GM12878 (cell line): ENCODE results near the gene PALLD. TPM values are rescaled to one million over a fixed set of nuclear protein-coding genes. Genes with fewer than 3 reads are reported as not detected.

Experiments used
- ATAC-seq: fragments of 200-7000 bp; cut with Tn5 transposase; 3 replicates; pipeline ENCODE4 v1.9.1; 2020; ENCODE audit warnings: mild to moderate bottlenecking, moderate library complexity
- BruUV-seq: library from RNA; stranded (reverse); fragments of 400-500 nt; replicated peaks from 2 replicates; lab custom pipeline; 2021; lab: Mats Ljungman, UMichigan
- CTCF ChIA-PET: fragments of 300-600 bp; sonication (Branson Sonifier 250); formaldehyde crosslinking; extraction: SDS; loops from one replicate; lab custom pipeline; 2021; ENCODE audit warnings: inconsistent platforms; lab: Yijun Ruan, JAX
- POLR2A ChIA-PET: fragments of 350-600 bp; formaldehyde crosslinking; extraction: SDS; loops from one replicate; lab custom pipeline; 2021; ENCODE audit warnings: inconsistent platforms; lab: Charles Lee
- RAD21 ChIA-PET: fragments of 300-600 bp; sonication (Branson Sonifier 250); formaldehyde crosslinking; loops from one replicate; lab custom pipeline; 2023; ENCODE audit warnings: antibody characterized with exemption; ENCODE audit not compliant: unreplicated experiment; lab: Charles Lee
- SMC1A ChIA-PET: fragments of 300-600 bp; sonication (Branson Sonifier 250); formaldehyde crosslinking; loops from one replicate; lab custom pipeline; 2023; ENCODE audit not compliant: unreplicated experiment, uncharacterized antibody; lab: Charles Lee
- DNase-seq: peaks from one replicate; pipeline ENCODE4 v3.0.0-alpha.2; 2011; ENCODE audit warnings: low read depth, low spot score
- FAIRE-seq: peaks from 3 replicates; lab custom pipeline; 2011; peaks lifted over from hg19 to GRCh38; lab: Jason Lieb, UNC
- H2AFZ ChIP-seq: 2 replicates; pipeline ENCODE4 v1.6.0; 2011; ENCODE audit warnings: low read depth, low read length, control low read depth; ENCODE audit not compliant: control insufficient read depth
- H3K27ac ChIP-seq: 2 replicates; pipeline ENCODE4 v1.5.1; 2011; ENCODE audit warnings: control low read depth; ENCODE audit not compliant: control insufficient read depth, insufficient read depth
- H3K27me3 ChIP-seq, 2 experiments: replicated peaks in 1 of 2; 2 replicates each; pipeline versions ENCODE4 v1.6.0 to v1.6.1; 2011; ENCODE audit warnings: low read length in 1 of 2; ENCODE audit not compliant: control insufficient read depth in 2 of 2, insufficient read depth in 2 of 2
- H3K36me3 ChIP-seq, 2 experiments: 2 replicates each; pipeline ENCODE4 v1.5.1; 2011; ENCODE audit warnings: low read length in 1 of 2; ENCODE audit not compliant: control insufficient read depth in 2 of 2, insufficient read depth in 2 of 2
- H3K4me1 ChIP-seq: 2 replicates; pipeline ENCODE4 v1.6.1; 2011; ENCODE audit warnings: mild to moderate bottlenecking, low read length, moderate library complexity, mixed read lengths; ENCODE audit not compliant: control insufficient read depth, insufficient read depth
- H3K4me2 ChIP-seq: 2 replicates; pipeline ENCODE4 v1.6.0; 2011; ENCODE audit warnings: control low read depth; ENCODE audit not compliant: control insufficient read depth, insufficient read depth
- H3K4me3 ChIP-seq: fragments of 200-600 bp; sonication (generic); 2 replicates; pipeline ENCODE4 v1.5.1; 2016
- H3K79me2 ChIP-seq: 2 replicates; pipeline ENCODE4 v1.6.0; 2011; ENCODE audit warnings: low read length; ENCODE audit not compliant: control insufficient read depth, insufficient read depth
- H3K9ac ChIP-seq: 2 replicates; pipeline ENCODE4 v1.8.0; 2011; ENCODE audit warnings: low read length, control low read depth, mixed read lengths; ENCODE audit not compliant: control insufficient read depth, insufficient read depth
- H3K9me3 ChIP-seq: replicated peaks from 3 replicates; pipeline ENCODE4 v1.5.1; 2011; ENCODE audit warnings: mild to moderate bottlenecking, low read length; ENCODE audit not compliant: control insufficient read depth, insufficient read depth
- H4K20me1 ChIP-seq: 2 replicates; pipeline ENCODE4 v1.6.0; 2011; ENCODE audit not compliant: control insufficient read depth, insufficient read depth
- ASH2L ChIP-seq: fragments of 300-600, 200-600 bp; sonication (generic); IDR thresholded peaks from 2 replicates; pipeline ENCODE4 v1.6.1; 2017; ENCODE audit warnings: low read depth, mild to moderate bottlenecking, borderline replicate concordance
- ATF2 ChIP-seq: IDR thresholded peaks from 2 replicates; pipeline ENCODE4 v1.6.1; 2012; ENCODE audit warnings: low read length, inconsistent platforms
- CEBPB ChIP-seq, 2 experiments: fragments of 150-350 bp in 1 of 2; IDR thresholded peaks; 2 replicates each; pipeline ENCODE4 v1.6.1; 2012 to 2014; ENCODE audit warnings: low read depth in 2 of 2, low read length in 2 of 2, borderline replicate concordance in 1 of 2, inconsistent platforms in 1 of 2
- DPF2 ChIP-seq: fragments of 450-650 bp; IDR thresholded peaks from 2 replicates; pipeline ENCODE4 v1.6.1; 2017; ENCODE audit warnings: mild to moderate bottlenecking
- ELK1 ChIP-seq: IDR thresholded peaks from 2 replicates; pipeline ENCODE4 v1.6.1; 2012; ENCODE audit warnings: low read depth, low read length, improper control_type of control experiment
- FOS ChIP-seq: IDR thresholded peaks from 3 replicates; pipeline ENCODE4 v1.6.1; 2011; ENCODE audit warnings: borderline replicate concordance; ENCODE audit not compliant: insufficient read length; ENCODE audit errors: extremely low read depth
- IKZF2 ChIP-seq, 2 experiments: fragments of 450-650 bp; IDR thresholded peaks; 2 replicates each; pipeline ENCODE4 v1.6.1; 2017; ENCODE audit warnings: mild to moderate bottlenecking in 2 of 2, moderate library complexity in 2 of 2
- MTA3 ChIP-seq: IDR thresholded peaks from 2 replicates; pipeline ENCODE4 v1.6.1; 2012; ENCODE audit warnings: low read length, inconsistent platforms, borderline replicate concordance
- MYB ChIP-seq: fragments of 150-350 bp; IDR thresholded peaks from 2 replicates; pipeline ENCODE4 v1.6.1; 2014; ENCODE audit warnings: mild to moderate bottlenecking, low read depth, low read length, borderline replicate concordance
- POU2F2 ChIP-seq: IDR thresholded peaks from 3 replicates; pipeline ENCODE4 v1.6.1; 2011; ENCODE audit warnings: low read depth, mild to moderate bottlenecking, low read length, borderline replicate concordance
- REST ChIP-seq: IDR thresholded peaks from 2 replicates; pipeline ENCODE4 v1.6.1; 2012; ENCODE audit warnings: mild to moderate bottlenecking, low read depth, low read length
- SIX5 ChIP-seq: IDR thresholded peaks from 2 replicates; pipeline ENCODE4 v1.6.1; 2011; ENCODE audit warnings: mild to moderate bottlenecking, low read depth, low read length, moderate library complexity; ENCODE audit not compliant: severe bottlenecking
- SMAD1 ChIP-seq: fragments of 450-650 bp; IDR thresholded peaks from 2 replicates; pipeline ENCODE4 v1.6.1; 2018; ENCODE audit warnings: mild to moderate bottlenecking, low read depth; ENCODE audit not compliant: partially characterized antibody
- YBX1 ChIP-seq: fragments of 450-650 bp; IDR thresholded peaks from 2 replicates; pipeline ENCODE4 v1.6.1; 2016; ENCODE audit warnings: antibody characterized with exemption
- ZBTB11 ChIP-seq: fragments of 450-650 bp; formaldehyde crosslinking; IDR thresholded peaks from 2 replicates; pipeline ENCODE4 v1.5.0; 2022; ENCODE audit warnings: mild to moderate bottlenecking, missing genetic modification characterization
- WGBS: methylation state at CpG from one replicate; pipeline ENCODE4 v1.1.6; 2016; ENCODE audit warnings: low lambda C conversion rate; ENCODE audit not compliant: insufficient replicate concordance, insufficient coverage; ENCODE audit errors: missing lambda C conversion rate; 5-methylcytosine and 5-hydroxymethylcytosine counted together
- in situ Hi-C: fragments of 300-500 bp; cut with MboI; formaldehyde crosslinking; loops from 9 replicates; pipeline ENCODE4 v1.14.3; 2018; ENCODE audit warnings: mixed read lengths
- intact Hi-C: fragments of 100-400 bp; cut with micrococcal nuclease; formaldehyde crosslinking; loops from one replicate; pipeline ENCODE4 v1.14.2; 2022; ENCODE audit not compliant: unreplicated experiment
- polyA plus RNA-seq, 11 experiments: library from polyadenylated mRNA; depleted of rRNA in 4 of 11; unstranded in 6 of 11; stranded (reverse) in 5 of 11; fragments of >200 nt; fragmentation: Nextera tagmentation in 4 of 11; fragmentation: Illumina TruSeq in 1 of 11; extraction: Ambion mirVana in 4 of 11; extraction: Trizol in 1 of 11; gene quantifications; 1 replicate in 1 of 11; 2 replicates in 10 of 11; pipeline versions ENCODE4 v1.2.1 to v1.2.3, GENCODE V29; 2011 to 2016; ENCODE audit warnings: inconsistent platforms in 2 of 11, missing spikeins in 2 of 11, low read depth in 1 of 11
- total RNA-seq, 4 experiments: library from RNA; depleted of rRNA in 3 of 4; stranded (reverse); fragments of >200 nt in 3 of 4; fragmentation: Illumina TruSeq in 1 of 4; extraction: Trizol in 1 of 4; gene quantifications; 2 replicates each; pipeline versions ENCODE4 v1.2.1 to v1.2.3, GENCODE V29; 2013 to 2021

Gene PALLD
- total and polyA plus RNA-seq, 10 of the 15 experiments (the other 5 are each of a cell fraction or from before 2014, with no cell fraction given) = 1.0 to 7.7 (median 1.7) TPM

GRCh38 chr4:168541266-168541953, 44.6 kb downstream of the PALLD start:
- WGBS = 49% methylated on average over 7 of the region's 7 CpGs
- BruUV-seq = no TSS peak
- ChIA-PET SMC1A (no interaction called here), POLR2A (no interaction called here), CTCF (no interaction called here), RAD21 (no interaction called here)
- Histone ChIP-seq H3K4me3 (no peak overlapping the region), H3K9ac (no peak overlapping the region), H3K4me2 (no peak overlapping the region), H3K36me3 (no peaks in the 10 kb centered on the region), H4K20me1 (no peaks in the 10 kb centered on the region), H3K79me2 (no peaks in the 10 kb centered on the region), H3K27ac (no peak overlapping the region), H3K9me3 (no peaks in the 10 kb centered on the region), H2AFZ (no peak overlapping the region), H3K27me3 (no peaks in the 10 kb centered on the region), H3K4me1 (no peaks in the 10 kb centered on the region)
- no peak for DNase-seq
- FAIRE-seq = no peak
- ATAC-seq = no peak
- intact Hi-C loops (no loop called here), in situ Hi-C loops (no loop called here)
- TF ChIP-seq DPF2 (no peak), POU2F2 (no peak), ATF2 (no peak), YBX1 (no peak), SMAD1 (no peak), CEBPB (IDR thresholded peaks at IDR 0.05; ENCODE audit: borderline replicate concordance in 1 of 2, low read depth in 2 of 2, low read length in 2 of 2) (no peak), IKZF2 (IDR thresholded peaks at IDR 0.05) (no peak), FOS (no peak), REST (no peak), ZBTB11 (CRISPR knock-in tag) (no peak), MTA3 (no peak), ELK1 (no peak), MYB (no peak), SIX5 (no peak), ASH2L (no peak)
